GM19239 (cell line): ENCODE results near the gene TNNI3K.

Experiments
- DNase-seq: peaks from one replicate; pipeline ENCODE4 v3.0.0; 2011; ENCODE audit warnings: low spot score; ENCODE audit not compliant: insufficient read length
- FAIRE-seq: peaks from 2 replicates; lab custom pipeline; 2011; peaks lifted over from hg19 to GRCh38; lab: Jason Lieb, UNC

TNNI3K gene

DNA sequence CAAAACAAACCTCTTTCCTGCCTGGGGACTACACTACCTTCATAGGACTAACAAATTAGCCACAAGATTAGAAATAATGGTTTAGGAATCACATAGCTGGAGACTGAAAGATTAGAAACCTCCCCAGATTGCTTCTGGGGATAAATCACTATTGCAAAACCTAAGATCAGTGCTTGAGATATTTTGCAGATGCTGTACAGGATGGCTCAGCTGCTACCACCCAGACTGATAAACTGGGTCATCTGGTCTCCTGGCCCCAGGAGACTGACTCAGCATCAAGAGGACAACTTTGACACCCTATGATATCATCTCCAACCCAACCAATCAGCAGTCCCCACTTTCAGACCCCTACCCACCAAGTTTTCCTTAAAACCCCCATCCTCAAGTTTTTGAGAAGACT lies 140.2 kb downstream of the TNNI3K start:
- FAIRE-seq: no peak

DNA sequence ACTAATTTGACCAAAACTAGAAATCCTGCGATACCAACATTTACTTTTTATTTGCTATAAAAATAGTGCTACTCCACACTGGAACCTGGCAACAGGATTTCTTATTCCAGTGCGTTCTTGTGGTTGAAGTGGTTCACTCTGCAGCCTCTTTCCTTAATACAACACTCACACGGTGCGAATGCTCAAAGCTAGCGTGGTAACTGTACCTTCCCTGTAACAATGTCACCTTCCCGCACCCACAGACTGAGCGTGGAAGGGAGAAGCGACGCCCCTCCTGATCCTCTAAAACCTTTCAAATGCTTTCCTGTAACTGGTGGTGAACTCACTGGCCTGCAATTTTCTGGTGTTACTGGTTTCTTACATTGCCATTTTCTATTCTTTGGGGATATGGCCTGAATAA lies 145.1 kb downstream of the TNNI3K start:
- FAIRE-seq (no peak), DNase-seq (no peak)

More for the DNA sequence above, 140.2 kb downstream of the TNNI3K start:
- DNase-seq: no peak

DNA sequence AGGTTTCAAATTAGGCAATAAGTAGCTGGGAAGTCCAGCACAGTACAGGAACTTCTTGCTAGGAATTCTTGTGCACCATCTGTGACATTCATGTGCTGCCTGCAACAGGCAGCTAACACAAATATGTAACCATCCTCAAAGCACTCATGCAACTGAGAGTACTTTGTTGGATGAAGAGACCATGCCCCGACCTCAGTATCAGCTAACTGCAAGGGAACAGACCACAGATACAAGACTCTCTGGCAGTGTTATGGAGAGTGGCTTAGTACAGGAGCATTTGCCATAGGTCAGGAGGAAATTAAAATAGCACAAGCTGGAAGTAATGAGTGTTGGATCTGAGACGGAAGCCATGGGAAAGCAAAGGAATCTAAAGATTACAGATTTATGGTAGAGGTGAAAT lies 153.7 kb downstream of the TNNI3K start:
- FAIRE-seq (no peak), DNase-seq (no peak)

DNA sequence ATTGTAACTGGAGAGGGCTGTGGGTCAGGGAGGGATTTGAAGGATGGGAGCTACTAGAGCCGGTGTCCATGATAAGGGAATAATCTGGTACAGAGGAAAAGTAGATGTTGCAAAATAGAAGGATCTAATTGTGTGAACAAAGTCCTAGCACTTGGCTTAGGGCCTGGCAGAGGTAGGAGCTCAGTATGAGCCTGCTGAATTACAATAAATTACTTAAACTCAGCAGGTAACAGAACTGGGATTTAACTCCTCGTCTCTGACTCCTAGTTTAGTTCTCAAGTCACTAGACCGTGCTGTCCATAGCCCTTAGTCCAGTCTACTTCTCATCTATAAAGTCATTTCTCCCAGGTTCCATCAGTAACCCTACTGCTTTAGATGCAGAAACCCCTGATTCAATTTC lies 157.0 kb downstream of the TNNI3K start:
- no peak for FAIRE-seq

DNA sequence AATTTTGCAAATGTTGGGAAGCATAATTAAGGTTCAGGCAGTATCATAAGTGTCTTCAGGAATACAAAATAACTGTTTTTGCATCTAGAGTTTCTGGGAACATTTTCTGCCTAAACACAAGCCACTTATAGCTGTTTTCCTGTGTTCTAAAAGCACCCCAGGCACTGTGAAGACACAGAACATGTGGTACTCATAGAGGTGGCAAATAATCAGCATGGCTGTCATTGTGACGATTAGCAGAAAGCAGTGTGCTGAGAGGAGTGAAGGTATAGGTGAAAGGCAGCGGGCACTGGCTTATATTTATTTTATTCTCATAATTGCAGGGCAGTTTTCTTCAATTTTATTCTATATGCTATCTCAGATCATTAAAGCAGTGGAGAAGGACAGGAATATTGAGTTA lies 157.7 kb downstream of the TNNI3K start:
- no peak for DNase-seq
- FAIRE-seq: no peak

More for the DNA sequence above, 157.0 kb downstream of the TNNI3K start:
- DNase-seq: no peak

DNA sequence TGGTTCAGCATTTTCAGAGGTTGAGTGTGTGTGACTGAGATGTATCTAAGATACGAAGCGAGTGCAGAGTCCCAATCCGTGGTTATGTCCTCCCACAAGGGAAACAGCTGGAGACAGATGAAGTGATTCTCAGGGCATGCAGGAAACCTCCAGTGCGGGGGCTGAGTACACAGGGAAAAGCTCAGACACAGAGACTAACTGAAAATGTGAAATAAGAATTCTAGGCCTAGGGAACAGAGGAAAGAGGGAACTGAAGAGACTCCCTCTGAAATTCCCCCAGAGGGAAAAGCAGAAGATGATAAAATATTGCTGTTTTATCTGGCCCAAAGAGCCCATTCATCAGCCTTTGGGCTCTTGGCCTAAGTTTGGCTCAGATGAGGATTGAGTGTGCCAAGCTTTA lies 160.4 kb downstream of the TNNI3K start:
- FAIRE-seq (no peak), DNase-seq (no peak)

DNA sequence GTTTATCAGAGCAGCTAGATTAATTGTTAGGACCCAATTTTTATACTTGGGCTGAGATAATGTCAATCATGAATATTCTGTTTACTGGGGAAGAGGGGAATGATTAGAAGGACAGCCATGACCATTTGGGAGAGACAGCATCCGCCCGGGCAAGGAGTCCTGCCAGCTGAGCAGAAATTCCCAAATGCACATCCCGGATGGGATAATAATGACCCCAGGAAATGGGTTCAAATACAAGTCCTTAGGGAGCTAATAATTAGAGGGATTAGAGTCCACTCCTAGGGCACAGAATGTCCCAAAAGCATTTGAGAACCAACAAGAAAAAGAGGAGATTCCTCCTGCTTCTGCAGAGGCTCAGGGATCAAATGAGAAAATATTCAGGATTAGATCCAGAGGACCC lies 161.3 kb downstream of the TNNI3K start:
- FAIRE-seq (no peak), DNase-seq (no peak)

DNA sequence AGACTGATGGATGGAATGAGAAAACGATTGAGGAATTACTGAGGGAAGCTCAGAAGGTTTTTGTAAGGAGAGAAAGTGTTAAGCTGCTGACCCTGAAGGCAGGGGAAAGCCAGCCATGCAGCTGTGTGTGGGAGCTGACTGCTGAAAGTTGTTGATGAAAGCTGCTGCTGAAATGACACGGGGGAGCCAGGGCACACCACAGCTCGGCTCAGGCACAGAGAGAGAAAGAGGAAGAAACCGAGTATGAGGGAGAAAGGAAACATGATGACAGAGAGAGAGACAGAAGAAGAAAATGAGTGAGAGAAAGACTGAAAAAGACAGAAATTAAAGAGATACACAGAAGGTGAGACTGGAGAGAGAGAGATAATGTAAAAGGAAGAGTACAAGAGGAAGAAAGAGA lies 161.7 kb downstream of the TNNI3K start:
- FAIRE-seq (no peak), DNase-seq (no peak)

DNA sequence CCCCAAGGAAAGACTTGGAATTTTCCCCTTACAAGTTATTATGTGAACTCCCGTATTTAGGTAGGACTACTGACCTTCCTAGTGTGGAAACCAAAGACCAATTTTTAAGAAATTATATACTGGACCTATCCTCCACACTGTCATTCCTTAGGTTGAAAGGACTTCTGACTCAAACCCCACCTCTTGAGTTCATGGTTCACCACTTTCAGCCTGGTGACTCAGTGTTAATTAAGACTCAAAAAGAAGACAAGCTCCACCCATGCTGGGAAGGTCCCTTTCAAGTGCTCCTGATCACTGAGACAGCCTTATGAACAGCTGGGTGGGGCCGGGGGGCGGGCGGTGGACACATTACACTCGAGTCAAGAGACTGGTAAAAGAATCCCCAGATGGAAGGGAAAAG lies 164.1 kb downstream of the TNNI3K start:
- DNase-seq: no peak
- no peak for FAIRE-seq

DNA sequence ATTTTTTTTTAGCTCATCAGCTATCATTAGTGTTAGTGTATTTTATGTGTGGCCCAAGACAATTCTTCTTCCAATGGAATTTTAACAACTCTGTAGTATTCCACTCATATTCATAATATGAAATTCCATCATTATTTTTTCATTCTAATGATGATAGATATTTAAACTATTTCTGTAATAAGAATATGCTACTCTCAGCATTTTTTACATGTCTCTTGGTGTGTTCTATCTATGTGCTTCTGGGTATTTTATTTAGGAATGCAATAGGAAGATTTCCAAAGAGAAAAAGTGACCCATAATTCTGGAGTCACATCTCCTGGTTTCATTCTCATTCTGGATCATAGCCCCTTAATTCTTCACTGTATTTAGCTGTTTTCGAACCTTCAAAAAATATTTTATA lies 167.7 kb downstream of the TNNI3K start:
- no peak for DNase-seq
- FAIRE-seq: no peak

DNA sequence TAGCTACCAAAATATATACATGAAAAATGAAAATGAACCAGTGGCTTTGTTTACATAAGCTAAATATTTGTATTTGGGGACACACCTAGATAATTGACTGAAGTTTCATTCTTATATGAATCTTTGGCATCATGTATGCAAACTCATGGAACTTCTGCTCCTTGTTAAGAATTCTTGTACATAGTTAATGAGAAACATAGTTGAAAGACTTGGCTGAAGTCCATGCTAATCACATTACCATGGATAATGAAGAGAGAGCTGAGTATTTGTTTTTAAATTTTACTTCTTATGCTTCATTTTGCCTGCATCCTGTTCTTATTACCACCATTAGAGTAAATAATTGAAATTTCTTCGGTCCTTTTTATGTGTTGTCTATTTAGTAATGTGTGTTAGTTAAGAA lies 168.4 kb downstream of the TNNI3K start:
- FAIRE-seq (no peak), DNase-seq (no peak)

DNA sequence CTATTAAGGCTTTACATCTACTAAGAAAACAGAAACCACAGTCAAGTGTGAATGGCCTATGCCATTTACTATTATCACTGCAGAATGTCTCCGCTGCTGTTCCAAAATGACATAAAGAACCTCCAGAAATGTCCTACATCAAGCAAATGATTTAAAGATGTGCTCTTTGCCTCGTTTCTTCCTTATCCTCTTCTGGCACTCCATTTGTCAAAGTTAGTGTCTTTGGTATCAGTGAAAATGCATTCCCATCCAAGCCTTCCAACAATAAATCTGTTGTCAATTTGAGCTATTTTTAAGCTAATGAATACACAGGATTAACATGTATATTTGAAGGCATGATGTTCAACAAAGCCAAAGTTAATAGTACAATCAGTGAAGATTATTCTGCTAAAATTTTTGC lies 171.6 kb downstream of the TNNI3K start:
- FAIRE-seq (no peak), DNase-seq (no peak)

DNA sequence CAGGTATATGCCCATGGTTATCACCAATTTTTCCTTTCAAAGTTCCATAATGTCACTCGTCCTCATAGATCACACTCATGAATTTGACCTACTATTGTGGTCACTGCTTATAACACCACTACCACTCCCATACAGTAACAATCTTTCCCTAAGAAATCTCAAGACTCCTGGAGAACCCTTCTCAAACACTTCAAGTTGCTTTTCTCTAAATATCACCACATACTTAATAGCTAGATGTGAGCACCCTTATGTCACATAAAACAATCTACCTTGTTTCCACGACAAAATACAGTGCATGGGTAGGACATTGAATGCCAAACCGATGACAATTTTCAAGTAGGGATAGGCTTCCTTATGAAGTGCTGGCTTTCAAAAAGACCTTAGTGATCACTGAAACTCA lies 172.7 kb downstream of the TNNI3K start:
- no peak for DNase-seq
- no peak for FAIRE-seq

DNA sequence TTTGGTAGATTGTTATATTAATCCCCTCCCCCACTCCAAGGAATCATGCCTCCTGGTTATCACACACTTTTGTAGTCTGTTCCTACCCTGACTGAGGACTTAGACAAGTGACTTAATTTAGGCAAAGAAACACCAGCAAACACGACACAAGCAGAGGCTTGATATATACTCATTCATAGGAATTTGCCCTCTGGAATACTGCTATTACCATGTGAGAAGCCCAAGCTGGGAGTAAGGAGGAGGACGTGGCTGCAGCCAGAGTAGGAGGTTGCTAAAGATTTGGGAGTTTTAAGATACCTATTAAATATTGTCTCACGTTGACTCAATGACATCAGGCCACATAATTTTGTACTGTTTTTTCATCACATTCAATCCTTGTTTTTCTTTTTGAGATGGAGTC lies 177.1 kb downstream of the TNNI3K start:
- FAIRE-seq (no peak), DNase-seq (no peak)

DNA sequence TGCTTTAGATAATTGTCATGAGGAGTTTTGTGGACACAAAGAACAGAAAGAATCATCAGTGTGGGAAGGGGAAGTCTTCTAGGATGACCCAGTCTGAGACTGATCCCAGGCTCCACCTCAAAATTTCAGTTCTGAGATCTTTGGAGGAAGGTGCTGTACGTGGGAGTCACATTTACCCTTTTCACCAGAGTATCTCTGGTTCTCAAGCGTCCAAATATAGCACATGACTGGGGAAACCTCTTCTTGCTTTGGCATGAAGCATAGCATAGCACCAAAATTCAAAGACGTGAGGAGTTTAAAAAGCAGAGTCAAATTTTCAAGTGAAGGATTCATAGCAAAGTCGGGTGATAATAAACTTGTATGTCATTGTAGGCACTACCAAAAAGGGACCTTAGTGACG lies 180.7 kb downstream of the TNNI3K start:
- FAIRE-seq (peak; percentile 18), DNase-seq (no peak)

DNA sequence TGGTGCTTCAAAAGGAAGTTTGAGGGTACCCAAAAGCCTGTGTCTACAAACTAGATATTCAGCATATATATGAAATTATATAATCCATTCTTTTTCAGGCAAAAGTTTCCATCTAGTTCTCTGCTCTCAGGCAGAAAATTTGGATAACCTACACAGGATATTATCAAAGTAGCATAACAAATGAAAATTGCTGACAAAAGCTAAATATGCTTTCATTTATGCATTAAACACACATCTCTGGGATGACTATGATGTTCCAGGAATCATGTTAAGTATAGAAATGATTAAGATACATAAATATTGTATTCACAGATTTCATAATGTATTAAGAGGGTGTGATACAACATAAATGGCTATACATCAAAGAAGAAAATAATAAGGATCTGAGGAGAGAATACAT lies 184.4 kb downstream of the TNNI3K start:
- FAIRE-seq (no peak), DNase-seq (no peak)

DNA sequence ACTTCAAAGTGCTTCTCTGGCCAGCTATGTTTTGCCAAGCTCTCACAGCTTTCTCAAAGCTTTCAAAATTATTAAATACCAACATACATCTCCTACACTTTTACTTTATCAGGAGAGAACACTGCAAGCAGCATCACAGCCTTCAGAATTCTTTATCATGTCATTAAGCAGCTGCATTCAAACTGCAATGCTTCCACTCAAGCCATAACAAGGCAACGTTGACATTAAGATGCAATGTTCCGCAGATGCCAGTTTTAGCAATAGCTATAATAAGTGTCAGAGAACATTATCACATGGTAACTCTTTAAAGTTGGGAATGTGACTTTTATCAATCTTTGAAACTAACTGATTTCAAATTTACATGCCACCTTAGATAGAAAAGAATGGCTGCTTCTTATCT lies 185.3 kb downstream of the TNNI3K start:
- no peak for FAIRE-seq
- no peak for DNase-seq

DNA sequence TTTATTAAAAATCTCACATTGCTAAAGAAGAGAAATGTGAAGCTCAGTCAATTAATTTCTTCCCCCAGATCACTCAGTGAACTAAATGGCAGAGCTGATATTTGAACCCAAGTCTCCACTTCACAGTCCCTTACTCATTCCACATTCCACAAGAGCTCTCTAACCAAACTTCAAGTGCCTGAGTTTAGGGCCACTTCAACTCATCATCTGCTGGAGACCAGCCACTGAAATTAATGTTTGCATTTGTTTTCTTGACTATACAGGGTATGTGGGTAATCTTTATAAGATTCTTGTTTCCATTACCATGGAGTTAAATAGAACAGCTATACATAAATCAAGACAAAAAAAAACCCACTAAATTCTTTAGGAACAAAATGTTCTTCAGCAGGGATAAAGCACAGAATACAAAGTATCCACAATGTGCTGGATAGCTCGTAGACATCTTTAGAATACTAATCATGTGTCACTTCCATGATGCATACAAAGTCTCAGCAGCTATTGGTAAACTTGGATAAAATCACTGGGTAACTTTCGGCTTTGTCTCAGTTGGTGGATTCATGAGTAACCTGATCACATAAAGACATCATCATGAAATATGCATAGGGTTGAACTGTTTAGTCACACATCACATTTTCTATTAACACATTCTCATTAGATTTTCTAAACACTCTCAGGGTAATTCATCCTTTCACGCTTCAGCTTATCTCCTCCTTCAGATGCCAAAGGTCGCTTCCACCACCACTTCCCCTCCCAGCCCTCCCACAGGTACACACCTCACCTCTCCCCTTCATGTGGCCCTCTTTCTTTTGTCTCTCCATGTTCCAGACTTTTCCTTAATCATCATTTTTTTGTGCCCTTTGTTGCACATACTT lies 187.5 kb downstream of the TNNI3K start:
- FAIRE-seq (no peak), DNase-seq (no peak)

DNA sequence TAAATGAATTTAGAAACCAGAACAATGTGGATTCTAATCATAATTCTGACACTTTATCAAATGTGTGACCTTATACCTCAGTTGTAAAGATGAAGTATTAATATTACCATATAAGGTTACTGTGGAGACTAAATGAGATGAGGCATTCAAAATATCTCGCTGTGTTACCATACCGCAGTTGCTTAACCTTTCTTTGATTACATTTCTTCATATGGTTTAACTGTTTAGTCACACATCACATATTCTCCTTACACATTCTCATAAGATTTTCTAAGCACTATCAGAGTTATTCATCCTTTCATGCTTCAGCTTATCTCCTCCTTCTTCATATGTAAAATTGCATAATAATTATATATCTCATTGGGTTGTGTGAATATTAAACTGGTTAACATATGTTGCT lies 188.3 kb downstream of the TNNI3K start:
- FAIRE-seq (no peak), DNase-seq (no peak)

DNA sequence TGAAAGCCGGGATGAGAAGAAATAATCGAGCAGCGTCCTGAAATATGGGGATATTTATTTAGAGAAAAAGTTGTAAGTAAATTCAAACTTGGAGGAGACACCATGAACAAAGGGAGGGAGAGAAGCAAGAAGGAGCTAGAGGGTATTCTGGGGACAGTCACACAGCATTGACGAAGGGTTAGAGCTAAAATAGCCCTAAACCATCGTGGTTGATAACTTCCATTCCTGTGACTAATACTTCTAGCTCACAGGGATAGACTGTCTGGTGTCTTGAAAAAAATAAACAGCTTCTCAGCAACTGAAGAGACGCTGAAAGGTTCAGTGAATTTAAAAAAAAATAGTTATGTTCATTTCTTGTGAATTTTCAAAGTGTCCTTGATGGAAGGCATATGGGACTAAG lies 190.5 kb downstream of the TNNI3K start:
- no peak for FAIRE-seq
- no peak for DNase-seq

DNA sequence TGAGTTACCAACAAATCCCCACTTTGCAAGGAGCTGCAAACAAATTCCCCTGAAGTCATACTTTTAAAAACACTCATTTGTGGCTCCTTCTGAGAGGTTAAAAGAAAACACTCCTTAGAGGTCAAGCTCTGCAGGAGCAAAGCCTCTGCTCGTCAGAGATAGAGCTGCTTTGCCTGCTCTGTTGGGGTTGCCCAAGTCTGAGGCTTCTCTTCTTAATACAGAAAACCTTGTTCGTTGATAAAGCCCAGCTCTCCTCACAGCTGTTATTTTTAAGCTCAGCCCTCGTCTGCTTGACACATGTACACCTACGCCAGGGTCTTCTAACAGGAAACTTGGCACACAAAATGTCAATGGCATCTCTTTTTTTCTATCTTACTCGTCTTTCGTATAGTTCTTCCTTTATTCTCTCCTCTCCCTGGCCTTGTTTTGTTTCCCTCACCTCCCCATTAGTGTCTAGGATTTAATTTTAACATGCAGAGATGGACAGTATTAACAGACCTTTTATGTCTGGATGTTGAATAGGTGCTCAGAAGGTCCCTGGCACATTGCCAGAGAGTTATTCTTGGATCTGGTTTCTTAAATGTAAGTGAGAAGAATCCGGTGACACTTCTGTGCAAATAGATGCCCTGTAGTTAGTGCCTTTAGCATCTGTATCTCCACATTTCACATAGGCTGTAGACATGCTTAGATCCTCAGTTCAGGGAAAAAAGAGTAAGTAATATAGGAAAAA lies 191.2 kb downstream of the TNNI3K start:
- FAIRE-seq (no peak), DNase-seq (no peak)

DNA sequence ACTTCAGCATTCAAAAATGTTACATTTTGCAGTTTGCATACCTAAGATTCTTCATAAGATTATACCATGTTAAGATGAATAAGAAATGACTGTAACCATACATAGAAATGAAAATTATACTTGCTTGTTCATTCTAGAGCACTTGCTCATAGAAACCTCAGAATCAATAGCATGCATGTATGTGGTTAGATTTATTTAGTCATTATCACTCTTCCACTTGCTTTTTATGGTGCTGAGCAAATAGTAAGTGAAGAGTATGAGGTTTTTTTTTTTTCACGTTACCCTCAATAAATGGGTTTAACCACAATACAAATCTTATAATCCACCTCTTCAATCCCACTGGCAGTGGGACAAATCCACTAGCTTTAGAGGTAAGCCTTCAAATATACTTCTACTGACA lies 192.5 kb downstream of the TNNI3K start:
- no peak for DNase-seq
- FAIRE-seq: no peak
